Fibroblast of lung (primary cell): ENCODE data around the gene OLIG3. TPM values are rescaled to one million over a fixed set of nuclear protein-coding genes. Genes with fewer than 3 reads are reported as not detected.

Experiments used
- DNase-seq, 2 donors: peaks; one replicate each; pipeline versions ENCODE4 v3.0.0 to v3.0.0-alpha.2; 2010; ENCODE audit warnings: low read depth in 2 of 2
- H2AFZ ChIP-seq: 2 replicates; pipeline ENCODE4 v1.5.1; 2012; ENCODE audit warnings: low read length, control low read depth, inconsistent platforms
- H3K27ac ChIP-seq: 2 replicates; pipeline ENCODE4 v1.5.1; 2011; ENCODE audit warnings: low read length, control low read depth; ENCODE audit not compliant: insufficient read depth
- H3K27me3 ChIP-seq: 2 replicates; pipeline ENCODE4 v1.5.1; 2011; ENCODE audit warnings: mild to moderate bottlenecking, low read length; ENCODE audit not compliant: control insufficient read depth, insufficient read depth
- H3K36me3 ChIP-seq: 2 replicates; pipeline ENCODE4 v1.5.1; 2011; ENCODE audit warnings: low read length; ENCODE audit not compliant: control insufficient read depth, insufficient read depth
- H3K4me1 ChIP-seq: 2 replicates; pipeline ENCODE4 v1.5.1; 2011; ENCODE audit warnings: low read length; ENCODE audit not compliant: control insufficient read depth, insufficient read depth; ENCODE audit errors: extremely low read depth
- H3K4me2 ChIP-seq: 2 replicates; pipeline ENCODE4 v1.5.1; 2011; ENCODE audit warnings: low read length, control low read depth; ENCODE audit not compliant: insufficient read depth; ENCODE audit errors: extremely low read depth
- H3K4me3 ChIP-seq, 4 experiments: fragments of 200-600 bp in 1 of 4; sonication (generic) in 1 of 4; replicated peaks in 1 of 4; 2 replicates each; pipeline ENCODE4 v1.5.1; 2011 to 2016; ENCODE audit warnings: low read length in 4 of 4, low read depth in 3 of 4, mild to moderate bottlenecking in 3 of 4, control low read depth in 2 of 4, inconsistent platforms in 1 of 4, mixed read lengths in 1 of 4; ENCODE audit not compliant: insufficient read depth in 1 of 4; ENCODE audit errors: control extremely low read depth in 1 of 4
- H3K79me2 ChIP-seq: 2 replicates; pipeline ENCODE4 v1.5.1; 2012; ENCODE audit warnings: mild to moderate bottlenecking, low read length, inconsistent platforms; ENCODE audit not compliant: control insufficient read depth, insufficient read depth
- H3K9ac ChIP-seq: 2 replicates; pipeline ENCODE4 v1.5.1; 2011; ENCODE audit warnings: mild to moderate bottlenecking, low read length, control low read depth; ENCODE audit not compliant: insufficient read depth
- H3K9me3 ChIP-seq: 2 replicates; pipeline ENCODE4 v1.5.1; 2012; ENCODE audit warnings: low read depth, low read length; ENCODE audit not compliant: control insufficient read depth, insufficient read depth
- H4K20me1 ChIP-seq: 2 replicates; pipeline ENCODE4 v1.5.1; 2011; ENCODE audit warnings: low read length; ENCODE audit not compliant: control insufficient read depth, insufficient read depth; ENCODE audit errors: extremely low read depth
- CTCF ChIP-seq, 2 donors: IDR thresholded peaks in 1 of 2; conservative IDR thresholded peaks in 1 of 2; 1 replicate in 1 of 2; 2 replicates in 1 of 2; pipeline ENCODE4 v1.5.1; 2011 to 2012; ENCODE audit warnings: low read length in 2 of 2, control low read depth in 1 of 2, inconsistent platforms in 1 of 2, low read depth in 1 of 2, mild to moderate bottlenecking in 1 of 2
- EZH2 ChIP-seq: IDR thresholded peaks from 2 replicates; pipeline ENCODE4 v1.5.1; 2012; ENCODE audit warnings: low read length, control low read depth, mild to moderate bottlenecking; ENCODE audit errors: missing control alignments
- polyA plus RNA-seq, 2 donors: library from polyadenylated mRNA; depleted of rRNA in 1 of 2; stranded (reverse) in 1 of 2; unstranded in 1 of 2; fragments of >200 nt; gene quantifications; 2 replicates each; pipeline ENCODE4 v1.2.1, GENCODE V29; 2011 to 2012; ENCODE audit warnings: missing spikeins in 1 of 2
- total RNA-seq: library from RNA; depleted of rRNA; stranded (reverse); fragments of >200 nt; gene quantifications from 2 replicates; pipeline ENCODE4 v1.2.1, GENCODE V29; 2014

OLIG3 gene
- total and polyA plus RNA-seq, 2 donors (not counting 1 experiment from before 2014, with no cell fraction given) = not detected

GRCh38 chr6:137473598-137473997 is 20.6 kb downstream of the OLIG3 start:
- Histone ChIP-seq H3K4me3 (no peak overlapping the region), H3K9ac (no peak overlapping the region), H3K27me3 (peaks cover 6% of the 10 kb centered on the region), H3K79me2 (no peaks in the 10 kb centered on the region), H3K27ac (no peak overlapping the region), H3K36me3 (no peaks in the 10 kb centered on the region), H2AFZ (no peak overlapping the region), H3K4me2 (no peak overlapping the region), H4K20me1 (no peaks in the 10 kb centered on the region), H3K9me3 (no peaks in the 10 kb centered on the region), H3K4me1 (no peaks in the 10 kb centered on the region)
- DNase-seq = no peak
- no peak for TF ChIP-seq EZH2
- TF ChIP-seq CTCF (conservative IDR thresholded peaks at IDR 0.05 in 1 of 2, IDR thresholded peaks at IDR 0.05 in 1 of 2; ENCODE audit: low read depth in 1 of 2, low read length in 2 of 2) = no peak

- H3K4me1 ChIP-seq = no peaks in the 10 kb centered on the region
- no peak overlapping the region for H3K9ac ChIP-seq
- peaks cover 6% of the 10 kb centered on the region for H3K27me3 ChIP-seq
- no peak for DNase-seq
- TF ChIP-seq CTCF (conservative IDR thresholded peaks at IDR 0.05 in 1 of 2, IDR thresholded peaks at IDR 0.05 in 1 of 2; ENCODE audit: low read depth in 1 of 2, low read length in 2 of 2) (no peak), EZH2 (no peak)
- no peaks in the 10 kb centered on the region for H4K20me1 ChIP-seq
- H3K27ac ChIP-seq = no peak overlapping the region
- H3K36me3 ChIP-seq = no peaks in the 10 kb centered on the region
- no peak overlapping the region for H3K4me3 ChIP-seq
- no peaks in the 10 kb centered on the region for H3K9me3 ChIP-seq
- H3K79me2 ChIP-seq = no peaks in the 10 kb centered on the region
- H3K4me2 ChIP-seq = no peak overlapping the region
- no peak overlapping the region for H2AFZ ChIP-seq
Measured at GRCh38 chr6:137472641-137473137, 21.5 kb downstream of the OLIG3 start.

- Histone ChIP-seq H3K9me3 (no peaks in the 10 kb centered on the region), H3K27me3 (peaks cover 6% of the 10 kb centered on the region), H2AFZ (no peak overlapping the region), H3K9ac (no peak overlapping the region), H3K79me2 (no peaks in the 10 kb centered on the region), H3K36me3 (no peaks in the 10 kb centered on the region), H4K20me1 (no peaks in the 10 kb centered on the region), H3K4me1 (no peaks in the 10 kb centered on the region), H3K4me2 (no peak overlapping the region), H3K4me3 (no peak overlapping the region), H3K27ac (no peak overlapping the region)
- TF ChIP-seq CTCF (conservative IDR thresholded peaks at IDR 0.05 in 1 of 2, IDR thresholded peaks at IDR 0.05 in 1 of 2; ENCODE audit: low read depth in 1 of 2, low read length in 2 of 2) (no peak), EZH2 (no peak)
- DNase-seq = no peak
Measured at GRCh38 chr6:137471986-137472385, 22.2 kb downstream of the OLIG3 start.
